Measurements from ENCODE around the gene NRCAM.

GRCh38 chr7:108254259-108254658 is 202.0 kb downstream of the NRCAM start:
- TF ChIP-seq POLR2A (IDR thresholded peaks at IDR 0.05; ENCODE audit: low read length), result no peak
- TF ChIP-seq GATA1 (IDR thresholded peaks at IDR 0.05; ENCODE audit: low read depth, low read length), result no peak
